OCI-LY7 (cell line): ENCODE data around the gene EIF2AK3. TPM values are rescaled to one million over a fixed set of nuclear protein-coding genes. Genes with fewer than 3 reads are reported as not detected.
A peak's percentile ranks its signal among the peaks of the same experiment; 100 is the strongest.

ENCODE experiments used
- BruUV-seq: library from RNA; stranded (reverse); fragments of 400-500 nt; replicated peaks from 2 replicates; lab custom pipeline; 2021; lab: Mats Ljungman, UMichigan
- CTCF ChIA-PET: fragments of 300-600 bp; sonication (Branson Sonifier 250); formaldehyde crosslinking; loops from one replicate; lab custom pipeline; 2022; ENCODE audit warnings: antibody characterized with exemption; ENCODE audit not compliant: unreplicated experiment; lab: Charles Lee
- POLR2A ChIA-PET: fragments of 300-600 bp; sonication (Branson Sonifier 250); formaldehyde crosslinking; loops from one replicate; lab custom pipeline; 2022; ENCODE audit warnings: antibody characterized with exemption; lab: Charles Lee
- DNase-seq: peaks from one replicate; pipeline ENCODE4 v3.0.0-alpha.2; 2015; ENCODE audit warnings: low spot score
- H2AFZ ChIP-seq: fragments of 200-600 bp; sonication (generic), shearing (Covaris generic); 2 replicates; pipeline ENCODE4 v1.6.1; 2014; ENCODE audit warnings: mild to moderate bottlenecking, antibody characterized with exemption, low read length, moderate library complexity
- H3K27ac ChIP-seq: fragments of 200-600 bp; sonication (generic); 2 replicates; pipeline ENCODE4 v1.5.1; 2014; ENCODE audit warnings: mixed run types, low read depth, mild to moderate bottlenecking, moderate library complexity, low read length, inconsistent platforms; ENCODE audit not compliant: poor library complexity, severe bottlenecking
- H3K36me3 ChIP-seq: fragments of 200-600 bp; sonication (generic); 2 replicates; pipeline ENCODE4 v1.6.1; 2014; ENCODE audit warnings: mild to moderate bottlenecking, antibody characterized with exemption, low read length, moderate library complexity, mixed read lengths; ENCODE audit not compliant: insufficient read depth
- H3K4me1 ChIP-seq: fragments of 200-600 bp; sonication (generic); 2 replicates; pipeline ENCODE4 v1.5.1; 2014; ENCODE audit warnings: mild to moderate bottlenecking, low read length; ENCODE audit not compliant: insufficient read depth, poor library complexity, severe bottlenecking
- H3K4me2 ChIP-seq: fragments of 200-600 bp; sonication (generic); 2 replicates; pipeline ENCODE4 v1.6.1; 2014; ENCODE audit warnings: mild to moderate bottlenecking, low read length
- H3K4me3 ChIP-seq: fragments of 200-600 bp; sonication (generic); 2 replicates; pipeline ENCODE4 v1.5.1; 2014; ENCODE audit warnings: mild to moderate bottlenecking, low read depth, low read length; ENCODE audit not compliant: poor library complexity, severe bottlenecking
- H3K79me2 ChIP-seq: fragments of 200-600 bp; sonication (generic); 2 replicates; pipeline ENCODE4 v1.6.1; 2016; ENCODE audit warnings: low read depth, mild to moderate bottlenecking, low read length, moderate library complexity, mixed read lengths; ENCODE audit not compliant: insufficient read depth
- H3K9me2 ChIP-seq: fragments of 200-600 bp; sonication (generic); 2 replicates; pipeline ENCODE4 v1.6.1; 2016; ENCODE audit warnings: mild to moderate bottlenecking, low read length, mixed read lengths; ENCODE audit not compliant: insufficient read depth
- H3K9me3 ChIP-seq: fragments of 200-600 bp; sonication (generic); 2 replicates; pipeline ENCODE4 v1.6.1; 2014; ENCODE audit warnings: mild to moderate bottlenecking, mixed run types, low read length, mixed read lengths
- H4K20me1 ChIP-seq: fragments of 200-600 bp; sonication (generic); 2 replicates; pipeline ENCODE4 v1.6.1; 2014; ENCODE audit warnings: mild to moderate bottlenecking, antibody characterized with exemption, low read length, moderate library complexity, mixed read lengths; ENCODE audit not compliant: insufficient read depth
- EZH2phosphoT487 ChIP-seq: fragments of 200-600 bp; sonication (generic); IDR thresholded peaks from 2 replicates; pipeline ENCODE4 v1.6.1; 2018; ENCODE audit warnings: low read depth, borderline replicate concordance, mild to moderate bottlenecking, mixed run types, antibody characterized with exemption, low read length, moderate library complexity, mixed read lengths
- intact Hi-C: fragments of 100-400 bp; cut with micrococcal nuclease; formaldehyde crosslinking; loops from one replicate; pipeline ENCODE4 v1.10.0; 2022; ENCODE audit not compliant: unreplicated experiment
- total RNA-seq, 2 experiments: library from RNA; depleted of rRNA in 1 of 2; stranded (reverse); fragments of >200 nt in 1 of 2; shearing (Covaris generic) in 1 of 2; gene quantifications; 2 replicates each; pipeline ENCODE4 v1.2.3, GENCODE V29; 2014 to 2022
- TF ChIP-seq, protein P1 (sequence below): fragments of 200-600 bp; sonication (generic); conservative IDR thresholded peaks from 2 replicates; pipeline ENCODE4 v1.5.1; 2014; ENCODE audit warnings: mild to moderate bottlenecking, antibody characterized with exemption, low read length, moderate library complexity, mixed read lengths

Gene EIF2AK3
- total RNA-seq, 2 experiments from 2014 or later, result 49.4 to 64.5 TPM

DNA sequence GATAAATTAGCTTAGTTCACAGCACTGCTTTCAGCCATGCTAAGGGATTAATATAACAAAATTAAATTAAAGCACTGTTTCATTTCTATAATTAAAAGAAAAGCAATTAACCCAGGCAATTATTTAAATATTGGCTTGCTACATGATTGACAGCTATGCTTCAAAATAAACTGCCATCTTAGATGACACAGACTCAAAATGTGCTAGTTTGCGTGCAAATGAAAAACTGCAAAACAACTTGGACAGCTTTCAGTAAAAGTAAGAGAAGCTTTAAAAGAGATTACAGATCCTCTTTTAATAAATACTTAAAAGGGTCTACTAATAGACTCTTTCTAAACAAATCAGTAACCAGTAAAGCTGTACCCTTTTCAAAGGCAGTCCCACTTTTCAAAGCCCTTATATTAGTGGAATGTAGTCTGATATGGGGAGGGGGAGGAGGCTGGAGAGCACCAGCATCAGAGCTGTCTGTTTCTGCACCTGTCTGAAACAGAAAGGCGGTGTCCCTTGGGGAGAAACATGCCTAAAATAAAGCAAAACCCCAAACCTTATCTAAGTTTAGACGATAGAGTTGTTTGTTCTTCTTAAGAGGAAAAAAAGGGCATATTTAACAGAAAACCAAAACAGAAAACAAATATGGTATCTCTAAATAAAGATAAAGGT lies 20.8 kb downstream of the EIF2AK3 start:
- Histone ChIP-seq H3K9me2 (no peaks in the 10 kb centered on the region), H3K27ac (peak overlapping the region; percentile 99), H3K4me3 (peak overlapping the region; percentile 45), H3K79me2 (peaks cover 95% of the 10 kb centered on the region), H3K36me3 (peaks cover 56% of the 10 kb centered on the region), H3K9me3 (no peaks in the 10 kb centered on the region), H2AFZ (no peak overlapping the region), H3K4me2 (peak overlapping the region; percentile 76), H3K4me1 (peaks cover 99% of the 10 kb centered on the region), H4K20me1 (no peaks in the 10 kb centered on the region)
- POLR2A ChIA-PET, result interaction anchor here (0.7 to 4.1 kb wide), 15 partner anchors 9 to 276 kb away, joined by 3 to 33 read pairs (median 6); partner anchors contain the start of gene EIF2AK3
- peak; percentile 92 for DNase-seq
- no TSS peak for BruUV-seq
- CTCF ChIA-PET, result interaction anchor here (0.7 to 1.5 kb wide), 3 partner anchors 8 to 16 kb away, joined by 3 to 5 read pairs (median 5); no protein-coding TSS in a partner anchor
- TF ChIP-seq, protein P1, sequence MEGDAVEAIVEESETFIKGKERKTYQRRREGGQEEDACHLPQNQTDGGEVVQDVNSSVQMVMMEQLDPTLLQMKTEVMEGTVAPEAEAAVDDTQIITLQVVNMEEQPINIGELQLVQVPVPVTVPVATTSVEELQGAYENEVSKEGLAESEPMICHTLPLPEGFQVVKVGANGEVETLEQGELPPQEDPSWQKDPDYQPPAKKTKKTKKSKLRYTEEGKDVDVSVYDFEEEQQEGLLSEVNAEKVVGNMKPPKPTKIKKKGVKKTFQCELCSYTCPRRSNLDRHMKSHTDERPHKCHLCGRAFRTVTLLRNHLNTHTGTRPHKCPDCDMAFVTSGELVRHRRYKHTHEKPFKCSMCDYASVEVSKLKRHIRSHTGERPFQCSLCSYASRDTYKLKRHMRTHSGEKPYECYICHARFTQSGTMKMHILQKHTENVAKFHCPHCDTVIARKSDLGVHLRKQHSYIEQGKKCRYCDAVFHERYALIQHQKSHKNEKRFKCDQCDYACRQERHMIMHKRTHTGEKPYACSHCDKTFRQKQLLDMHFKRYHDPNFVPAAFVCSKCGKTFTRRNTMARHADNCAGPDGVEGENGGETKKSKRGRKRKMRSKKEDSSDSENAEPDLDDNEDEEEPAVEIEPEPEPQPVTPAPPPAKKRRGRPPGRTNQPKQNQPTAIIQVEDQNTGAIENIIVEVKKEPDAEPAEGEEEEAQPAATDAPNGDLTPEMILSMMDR, result no peak
- no peak for TF ChIP-seq EZH2phosphoT487
- intact Hi-C loops, result loop anchor here (5.0 kb wide), 1 partner anchor 146 kb away; no protein-coding TSS in a partner anchor

- Histone ChIP-seq H3K27ac (peak overlapping the region; percentile 99), H3K4me1 (peaks cover 99% of the 10 kb centered on the region), H3K36me3 (peaks cover 39% of the 10 kb centered on the region), H3K4me3 (no peak overlapping the region), H2AFZ (no peak overlapping the region), H3K9me2 (no peaks in the 10 kb centered on the region), H4K20me1 (no peaks in the 10 kb centered on the region), H3K4me2 (peak overlapping the region; percentile 76), H3K79me2 (peaks cover 95% of the 10 kb centered on the region), H3K9me3 (peaks cover under 1% of the 10 kb centered on the region; the same call in 1 of the 2 replicates)
- intact Hi-C loops, result no loop called here
- TF ChIP-seq, protein P1, result no peak
- TF ChIP-seq EZH2phosphoT487, result no peak
- DNase-seq, result no peak
- POLR2A ChIA-PET, result interaction anchor here (1.1 kb wide), 1 partner anchor 19 kb away, joined by 3 read pairs; no protein-coding TSS in a partner anchor
- BruUV-seq, result no TSS peak
- CTCF ChIA-PET, result no interaction called here
Measured at GRCh38 chr2:88603146-88603545, 24.1 kb downstream of the EIF2AK3 start.

DNA sequence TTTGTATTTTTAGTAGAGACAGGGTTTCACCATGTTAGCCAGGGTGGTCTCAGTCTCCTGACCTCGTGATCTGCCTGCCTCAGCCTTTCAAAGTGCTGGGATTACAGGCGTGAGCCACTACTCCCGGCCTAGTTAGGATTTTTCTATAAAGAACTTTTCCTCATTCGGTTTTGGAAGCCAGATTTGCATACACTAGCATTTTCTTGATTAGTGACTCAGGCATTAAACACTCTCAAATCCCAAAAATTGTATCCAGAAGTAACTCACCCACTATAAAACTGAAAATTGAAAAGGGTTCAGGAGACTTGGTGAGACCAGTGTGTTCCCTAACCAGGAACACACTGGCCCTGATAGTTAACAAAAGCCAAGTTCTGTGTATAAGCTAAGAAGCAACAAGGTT lies 25.2 kb downstream of the EIF2AK3 start:
- Histone ChIP-seq H3K4me1 (peaks cover 99% of the 10 kb centered on the region), H3K36me3 (peaks cover 47% of the 10 kb centered on the region), H3K9me2 (no peaks in the 10 kb centered on the region), H3K79me2 (peaks cover 95% of the 10 kb centered on the region), H2AFZ (no peak overlapping the region), H4K20me1 (no peaks in the 10 kb centered on the region), H3K4me3 (no peak overlapping the region), H3K27ac (peak overlapping the region; percentile 99), H3K9me3 (peaks cover 12% of the 10 kb centered on the region; the same call in 1 of the 2 replicates), H3K4me2 (peak overlapping the region; percentile 19)
- no peak for DNase-seq
- intact Hi-C loops, result no loop called here
- TF ChIP-seq, protein P1, result no peak
- TF ChIP-seq EZH2phosphoT487, result no peak
- ChIA-PET POLR2A (interaction anchor here (1.1 kb wide), 1 partner anchor 20 kb away, joined by 3 read pairs; no protein-coding TSS in a partner anchor), CTCF (no interaction called here)
- no TSS peak for BruUV-seq
